ENCODE results near the gene MYO9A. TPM values are rescaled to one million over a fixed set of nuclear protein-coding genes. Genes with fewer than 3 reads are reported as not detected.

The MYO9A gene
- polyA plus RNA-seq (2013), result 8.7 and 9.0 TPM in 2 replicates

- peak within 1 kb of the TSS; percentile 90 for H3K14ac ChIP-seq (ENCODE audit: low read length)
- H4K12ac ChIP-seq (ENCODE audit: low read depth, low read length), result peak within 1 kb of the TSS; percentile 88
- H2BK5ac ChIP-seq (ENCODE audit: low read depth, low read length, poor library complexity), result peak within 1 kb of the TSS; percentile 86
- H3K4me2 ChIP-seq (ENCODE audit: low read length), result peak within 1 kb of the TSS; percentile 91
- peak within 1 kb of the TSS; percentile 98 for H3K4me3 ChIP-seq (ENCODE audit: low read depth, low read length)
- H3K79me1 ChIP-seq (ENCODE audit: low read length), result peaks cover 8% of the 10 kb centered on the region
- H3K18ac ChIP-seq (ENCODE audit: low read length), result peak within 1 kb of the TSS; percentile 89
- peaks cover 0 to 2% of the 10 kb centered on the region in 2 experiments for H3K4me1 ChIP-seq (ENCODE audit: control insufficient read depth in 1 of 2, insufficient read depth in 2 of 2, low read length in 2 of 2)
- H2AFZ ChIP-seq (ENCODE audit: insufficient read depth, low read length, poor library complexity), result peak within 1 kb of the TSS; percentile 98
- no peak within 1 kb of the TSS for H2BK12ac ChIP-seq (ENCODE audit: low read length)
- peak within 1 kb of the TSS; percentile 85 for H3K4ac ChIP-seq (ENCODE audit: low read depth, low read length)
- peak within 1 kb of the TSS; percentile 95 for H2BK120ac ChIP-seq (ENCODE audit: insufficient read depth, low read length, poor library complexity)
- peak within 1 kb of the TSS; percentile 78 for H3K9ac ChIP-seq (ENCODE audit: low read length)
- H3K23ac ChIP-seq (ENCODE audit: low read length), result no peak within 1 kb of the TSS
- no peak within 1 kb of the TSS for H2AK5ac ChIP-seq (ENCODE audit: low read length)
- peak within 1 kb of the TSS; percentile 94 for H4K91ac ChIP-seq (ENCODE audit: low read depth, low read length)
- no CpG with 5 or more reads among the region's 69 CpGs for WGBS (ENCODE audit: extremely low coverage, insufficient coverage, insufficient read length)
- peak within 1 kb of the TSS; percentile 93 for H3K27ac ChIP-seq (ENCODE audit: low read depth, low read length)
- H3K36me3 ChIP-seq (ENCODE audit: control insufficient read depth in 1 of 2, insufficient read depth in 2 of 2, low read length in 2 of 2), result no peaks in the 10 kb centered on the region
- peak; percentile 97 to 100 for DNase-seq
- H4K8ac ChIP-seq (ENCODE audit: low read depth, low read length), result peak within 1 kb of the TSS; percentile 95
- no peaks in the 10 kb centered on the region for H3K9me3 ChIP-seq (ENCODE audit: insufficient read depth, low read depth, low read length)
- no peaks in the 10 kb centered on the region for H3K27me3 ChIP-seq (ENCODE audit: insufficient read depth, low read length)
- peaks cover 2% of the 10 kb centered on the region for H3K79me2 ChIP-seq (ENCODE audit: control insufficient read depth, insufficient read depth, low read length, poor library complexity)
Measured at GRCh38 chr15:72118017-72118978, at the start of gene MYO9A, which contains the start of gene SENP8. Gene MYO9A (minus strand): TSS chr15:72118150. CDS start chr15:72046563, 71,587 bp downstream. Gene SENP8 (plus strand): TSS chr15:72118403. CDS start chr15:72139624, 21,221 bp downstream.

GRCh38 chr15:72167445-72167844 is 49.5 kb upstream of the MYO9A start:
- H3K4me1 ChIP-seq (ENCODE audit: control insufficient read depth in 1 of 2, insufficient read depth in 2 of 2, low read length in 2 of 2), result peaks cover 41 to 49% of the 10 kb centered on the region in 2 experiments
- H3K23ac ChIP-seq (ENCODE audit: low read length), result no peak overlapping the region
- H2AK5ac ChIP-seq (ENCODE audit: low read length), result peak overlapping the region; percentile 26
- H3K9me3 ChIP-seq (ENCODE audit: insufficient read depth, low read depth, low read length), result no peaks in the 10 kb centered on the region
- H3K27ac ChIP-seq (ENCODE audit: low read depth, low read length), result peak overlapping the region; percentile 99
- no CpG with 5 or more reads among the region's 6 CpGs for WGBS (ENCODE audit: extremely low coverage, insufficient coverage, insufficient read length)
- no peaks in the 10 kb centered on the region for H3K27me3 ChIP-seq (ENCODE audit: insufficient read depth, low read length)
- H3K18ac ChIP-seq (ENCODE audit: low read length), result peak overlapping the region; percentile 27
- no peak overlapping the region for H2AFZ ChIP-seq (ENCODE audit: insufficient read depth, low read length, poor library complexity)
- peak overlapping the region; percentile 37 for H3K4ac ChIP-seq (ENCODE audit: low read depth, low read length)
- H2BK120ac ChIP-seq (ENCODE audit: insufficient read depth, low read length, poor library complexity), result peak overlapping the region; percentile 65
- peaks cover 12% of the 10 kb centered on the region for H3K79me2 ChIP-seq (ENCODE audit: control insufficient read depth, insufficient read depth, low read length, poor library complexity)
- H3K36me3 ChIP-seq (ENCODE audit: control insufficient read depth in 1 of 2, insufficient read depth in 2 of 2, low read length in 2 of 2), result peaks cover 5% of the 10 kb centered on the region in 2 experiments
- no peak overlapping the region for H3K4me3 ChIP-seq (ENCODE audit: low read depth, low read length)
- no peak overlapping the region for H3K4me2 ChIP-seq (ENCODE audit: low read length)
- peak overlapping the region; percentile 77 for H2BK12ac ChIP-seq (ENCODE audit: low read length)
- H4K8ac ChIP-seq (ENCODE audit: low read depth, low read length), result peak overlapping the region; percentile 72
- DNase-seq, result no peak
- peaks cover 36% of the 10 kb centered on the region for H3K79me1 ChIP-seq (ENCODE audit: low read length)
- no peak overlapping the region for H4K12ac ChIP-seq (ENCODE audit: low read depth, low read length)
- peak overlapping the region; percentile 28 for H3K14ac ChIP-seq (ENCODE audit: low read length)
- H4K91ac ChIP-seq (ENCODE audit: low read depth, low read length), result peak overlapping the region; percentile 95
- no peak overlapping the region for H3K9ac ChIP-seq (ENCODE audit: low read length)
- peak overlapping the region; percentile 73 for H2BK5ac ChIP-seq (ENCODE audit: low read depth, low read length, poor library complexity)

GRCh38 chr15:72166716-72167417 is 48.9 kb upstream of the MYO9A start:
- H2AK5ac ChIP-seq (ENCODE audit: low read length), result peak overlapping the region; percentile 73
- no peak overlapping the region for H3K9ac ChIP-seq (ENCODE audit: low read length)
- H2BK120ac ChIP-seq (ENCODE audit: insufficient read depth, low read length, poor library complexity), result peak overlapping the region; percentile 65
- H3K18ac ChIP-seq (ENCODE audit: low read length), result peak overlapping the region; percentile 40
- H4K8ac ChIP-seq (ENCODE audit: low read depth, low read length), result peak overlapping the region; percentile 39
- H3K4me3 ChIP-seq (ENCODE audit: low read depth, low read length), result no peak overlapping the region
- peak in 1 of 2 donors; percentile 41 for DNase-seq
- no peak overlapping the region for H3K27ac ChIP-seq (ENCODE audit: low read depth, low read length)
- peaks cover 12% of the 10 kb centered on the region for H3K79me2 ChIP-seq (ENCODE audit: control insufficient read depth, insufficient read depth, low read length, poor library complexity)
- H3K27me3 ChIP-seq (ENCODE audit: insufficient read depth, low read length), result no peaks in the 10 kb centered on the region
- H3K23ac ChIP-seq (ENCODE audit: low read length), result no peak overlapping the region
- H3K4me1 ChIP-seq (ENCODE audit: control insufficient read depth in 1 of 2, insufficient read depth in 2 of 2, low read length in 2 of 2), result peaks cover 46 to 55% of the 10 kb centered on the region in 2 experiments
- H2AFZ ChIP-seq (ENCODE audit: insufficient read depth, low read length, poor library complexity), result no peak overlapping the region
- peaks cover 5% of the 10 kb centered on the region in 2 experiments for H3K36me3 ChIP-seq (ENCODE audit: control insufficient read depth in 1 of 2, insufficient read depth in 2 of 2, low read length in 2 of 2)
- H3K4ac ChIP-seq (ENCODE audit: low read depth, low read length), result peak overlapping the region; percentile 5
- peak overlapping the region; percentile 73 for H2BK5ac ChIP-seq (ENCODE audit: low read depth, low read length, poor library complexity)
- H3K9me3 ChIP-seq (ENCODE audit: insufficient read depth, low read depth, low read length), result no peaks in the 10 kb centered on the region
- no peak overlapping the region for H3K4me2 ChIP-seq (ENCODE audit: low read length)
- WGBS (ENCODE audit: extremely low coverage, insufficient coverage, insufficient read length), result no CpG with 5 or more reads among the region's 5 CpGs
- H4K91ac ChIP-seq (ENCODE audit: low read depth, low read length), result peak overlapping the region; percentile 95
- H2BK12ac ChIP-seq (ENCODE audit: low read length), result peak overlapping the region; percentile 77
- H3K14ac ChIP-seq (ENCODE audit: low read length), result peak overlapping the region; percentile 56
- H4K12ac ChIP-seq (ENCODE audit: low read depth, low read length), result no peak overlapping the region
- peaks cover 39% of the 10 kb centered on the region for H3K79me1 ChIP-seq (ENCODE audit: low read length)

GRCh38 chr15:72163719-72164118 is 45.8 kb upstream of the MYO9A start:
- H2BK12ac ChIP-seq (ENCODE audit: low read length), result no peak overlapping the region
- no peak overlapping the region for H3K4me3 ChIP-seq (ENCODE audit: low read depth, low read length)
- H2AFZ ChIP-seq (ENCODE audit: insufficient read depth, low read length, poor library complexity), result no peak overlapping the region
- no peak overlapping the region for H2BK120ac ChIP-seq (ENCODE audit: insufficient read depth, low read length, poor library complexity)
- no peak overlapping the region for H3K18ac ChIP-seq (ENCODE audit: low read length)
- H3K4me2 ChIP-seq (ENCODE audit: low read length), result no peak overlapping the region
- no peak overlapping the region for H2BK5ac ChIP-seq (ENCODE audit: low read depth, low read length, poor library complexity)
- WGBS (ENCODE audit: extremely low coverage, insufficient coverage, insufficient read length), result no CpG with 5 or more reads among the region's 4 CpGs
- H3K9ac ChIP-seq (ENCODE audit: low read length), result no peak overlapping the region
- no peak overlapping the region for H4K91ac ChIP-seq (ENCODE audit: low read depth, low read length)
- H3K23ac ChIP-seq (ENCODE audit: low read length), result no peak overlapping the region
- H3K79me2 ChIP-seq (ENCODE audit: control insufficient read depth, insufficient read depth, low read length, poor library complexity), result peaks cover 4% of the 10 kb centered on the region
- peaks cover 35 to 43% of the 10 kb centered on the region in 2 experiments for H3K4me1 ChIP-seq (ENCODE audit: control insufficient read depth in 1 of 2, insufficient read depth in 2 of 2, low read length in 2 of 2)
- H3K79me1 ChIP-seq (ENCODE audit: low read length), result peaks cover 27% of the 10 kb centered on the region
- no peak overlapping the region for H3K27ac ChIP-seq (ENCODE audit: low read depth, low read length)
- peak overlapping the region; percentile 7 for H3K14ac ChIP-seq (ENCODE audit: low read length)
- peaks cover 5 to 8% of the 10 kb centered on the region in 2 experiments for H3K36me3 ChIP-seq (ENCODE audit: control insufficient read depth in 1 of 2, insufficient read depth in 2 of 2, low read length in 2 of 2)
- H2AK5ac ChIP-seq (ENCODE audit: low read length), result no peak overlapping the region
- H4K12ac ChIP-seq (ENCODE audit: low read depth, low read length), result no peak overlapping the region
- no peak overlapping the region for H3K4ac ChIP-seq (ENCODE audit: low read depth, low read length)
- no peak overlapping the region for H4K8ac ChIP-seq (ENCODE audit: low read depth, low read length)
- no peaks in the 10 kb centered on the region for H3K27me3 ChIP-seq (ENCODE audit: insufficient read depth, low read length)
- no peaks in the 10 kb centered on the region for H3K9me3 ChIP-seq (ENCODE audit: insufficient read depth, low read depth, low read length)
- DNase-seq, result no peak
